ENCODE data around the gene ALK. TPM values are rescaled to one million over a fixed set of nuclear protein-coding genes. Genes with fewer than 3 reads are reported as not detected.

Gene ALK
- polyA plus RNA-seq, 3 donors, result not detected

GRCh38 chr2:29780906-29781305 lies 140.5 kb downstream of the ALK start:
- H3K27ac ChIP-seq (ENCODE audit: low read depth in 1 of 2, low read length in 2 of 2), result no peak overlapping the region

GRCh38 chr2:29777161-29777560 lies 144.2 kb downstream of the ALK start:
- Histone ChIP-seq H2AFZ (ENCODE audit: insufficient read depth, low read depth, low read length, poor library complexity, severe bottlenecking) (no peak overlapping the region), H3K4me2 (replicated peaks; ENCODE audit: extremely low read depth, low read length, poor library complexity, severe bottlenecking) (no peak overlapping the region), H4K20me1 (ENCODE audit: insufficient read depth, low read length) (no peaks in the 10 kb centered on the region), H3K9ac (ENCODE audit: insufficient read depth, low read length, poor library complexity, severe bottlenecking) (no peak overlapping the region), H3K79me2 (ENCODE audit: insufficient read depth, low read length) (no peaks in the 10 kb centered on the region), H3K36me3 (replicated peaks in 1 of 2; ENCODE audit: control insufficient read depth in 1 of 2, insufficient read depth in 2 of 2, low read length in 2 of 2) (no peaks in the 10 kb centered on the region), H3K4me1 (ENCODE audit: control insufficient read depth in 1 of 2, insufficient read depth in 2 of 2, low read length in 2 of 2) (no peaks in the 10 kb centered on the region), H3K27me3 (ENCODE audit: control insufficient read depth in 2 of 2, insufficient read depth in 2 of 2, low read length in 2 of 2) (no peaks in the 10 kb centered on the region), H3K9me3 (replicated peaks in 1 of 2; ENCODE audit: control insufficient read depth in 1 of 2, insufficient read depth in 1 of 2, low read length in 2 of 2) (no peaks in the 10 kb centered on the region), H3K4me3 (replicated peaks in 1 of 3; ENCODE audit: low read depth in 2 of 3, low read length in 3 of 3) (no peak overlapping the region), H3K27ac (ENCODE audit: low read depth in 1 of 2, low read length in 2 of 2) (no peak overlapping the region)
- no peak overlapping the region for H3K4me3 Mint-ChIP-seq
- TF ChIP-seq, protein P1, sequence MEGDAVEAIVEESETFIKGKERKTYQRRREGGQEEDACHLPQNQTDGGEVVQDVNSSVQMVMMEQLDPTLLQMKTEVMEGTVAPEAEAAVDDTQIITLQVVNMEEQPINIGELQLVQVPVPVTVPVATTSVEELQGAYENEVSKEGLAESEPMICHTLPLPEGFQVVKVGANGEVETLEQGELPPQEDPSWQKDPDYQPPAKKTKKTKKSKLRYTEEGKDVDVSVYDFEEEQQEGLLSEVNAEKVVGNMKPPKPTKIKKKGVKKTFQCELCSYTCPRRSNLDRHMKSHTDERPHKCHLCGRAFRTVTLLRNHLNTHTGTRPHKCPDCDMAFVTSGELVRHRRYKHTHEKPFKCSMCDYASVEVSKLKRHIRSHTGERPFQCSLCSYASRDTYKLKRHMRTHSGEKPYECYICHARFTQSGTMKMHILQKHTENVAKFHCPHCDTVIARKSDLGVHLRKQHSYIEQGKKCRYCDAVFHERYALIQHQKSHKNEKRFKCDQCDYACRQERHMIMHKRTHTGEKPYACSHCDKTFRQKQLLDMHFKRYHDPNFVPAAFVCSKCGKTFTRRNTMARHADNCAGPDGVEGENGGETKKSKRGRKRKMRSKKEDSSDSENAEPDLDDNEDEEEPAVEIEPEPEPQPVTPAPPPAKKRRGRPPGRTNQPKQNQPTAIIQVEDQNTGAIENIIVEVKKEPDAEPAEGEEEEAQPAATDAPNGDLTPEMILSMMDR (IDR thresholded peaks at IDR 0.05), result no peak
- no peaks in the 10 kb centered on the region for H3K27me3 Mint-ChIP-seq (ENCODE audit: low read depth in 3 of 3)
- H3K9me3 Mint-ChIP-seq, result peaks cover 0 to 3% (median 0%) of the 10 kb centered on the region in 7 donors
- no peaks in the 10 kb centered on the region for H3K36me3 Mint-ChIP-seq
- 60% methylated on average over 1 of the region's 2 CpGs for WGBS (ENCODE audit: insufficient coverage)
- H3K27ac Mint-ChIP-seq, result no peak overlapping the region
- DNase-seq, result no peak
- intact Hi-C loops (cut with micrococcal nuclease), result no loop called here
- H3K4me1 Mint-ChIP-seq, result no peaks in the 10 kb centered on the region

More at GRCh38 chr2:29780906-29781305, 140.5 kb downstream of the ALK start:
- Histone ChIP-seq H3K36me3 (replicated peaks in 1 of 2; ENCODE audit: control insufficient read depth in 1 of 2, insufficient read depth in 2 of 2, low read length in 2 of 2) (no peaks in the 10 kb centered on the region), H2AFZ (ENCODE audit: insufficient read depth, low read depth, low read length, poor library complexity, severe bottlenecking) (no peak overlapping the region), H4K20me1 (ENCODE audit: insufficient read depth, low read length) (no peaks in the 10 kb centered on the region), H3K4me2 (replicated peaks; ENCODE audit: extremely low read depth, low read length, poor library complexity, severe bottlenecking) (no peak overlapping the region), H3K4me1 (ENCODE audit: control insufficient read depth in 1 of 2, insufficient read depth in 2 of 2, low read length in 2 of 2) (no peaks in the 10 kb centered on the region), H3K9me3 (replicated peaks in 1 of 2; ENCODE audit: control insufficient read depth in 1 of 2, insufficient read depth in 1 of 2, low read length in 2 of 2) (no peaks in the 10 kb centered on the region), H3K9ac (ENCODE audit: insufficient read depth, low read length, poor library complexity, severe bottlenecking) (no peak overlapping the region), H3K27me3 (ENCODE audit: control insufficient read depth in 2 of 2, insufficient read depth in 2 of 2, low read length in 2 of 2) (no peaks in the 10 kb centered on the region), H3K4me3 (replicated peaks in 1 of 3; ENCODE audit: low read depth in 2 of 3, low read length in 3 of 3) (no peak overlapping the region), H3K79me2 (ENCODE audit: insufficient read depth, low read length) (no peaks in the 10 kb centered on the region)
- intact Hi-C loops (cut with micrococcal nuclease), result no loop called here
- TF ChIP-seq, protein P1 (IDR thresholded peaks at IDR 0.05), result no peak
- Mint-ChIP-seq H3K27ac (no peak overlapping the region), H3K4me3 (no peak overlapping the region), H3K27me3 (ENCODE audit: low read depth in 3 of 3) (peaks cover 0 to 1% (median 0%) of the 10 kb centered on the region in 3 donors), H3K4me1 (no peaks in the 10 kb centered on the region), H3K9me3 (peaks cover 0 to 3% (median 0%) of the 10 kb centered on the region in 7 donors), H3K36me3 (no peaks in the 10 kb centered on the region)
- WGBS (ENCODE audit: insufficient coverage), result 100% methylated on average over 1 of the region's 1 CpG
- no peak for DNase-seq

Measured in CD14-positive monocyte (primary cell).